HepG2 (cell line): ENCODE results near the gene GRK5. TPM values are rescaled to one million over a fixed set of nuclear protein-coding genes. Genes with fewer than 3 reads are reported as not detected.

Experiments
- ATAC-seq: fragments of 200-7000 bp; cut with Tn5 transposase; 3 replicates; pipeline ENCODE4 v1.9.1; 2020; ENCODE audit warnings: mild to moderate bottlenecking, moderate library complexity
- BruUV-seq: library from RNA; stranded (reverse); fragments of 400-500 nt; replicated peaks from 2 replicates; lab custom pipeline; 2021; lab: Mats Ljungman, UMichigan
- CTCF ChIA-PET: fragments of 300-600 bp; formaldehyde crosslinking; extraction: SDS; loops from one replicate; lab custom pipeline; 2021; ENCODE audit warnings: low total read pairs, inconsistent platforms, low intra/inter-chr PET ratio; lab: Yijun Ruan, JAX
- POLR2A ChIA-PET: fragments of 350-600 bp; sonication (Branson Sonifier 250); formaldehyde crosslinking; loops from one replicate; lab custom pipeline; 2020; ENCODE audit warnings: antibody characterized with exemption, inconsistent platforms; lab: Yijun Ruan, JAX
- DNase-seq: peaks from one replicate; pipeline ENCODE4 v3.0.0-alpha.2; 2015; ENCODE audit warnings: low spot score
- FAIRE-seq: peaks from 3 replicates; lab custom pipeline; 2011; peaks lifted over from hg19 to GRCh38; lab: Jason Lieb, UNC
- H2AFZ ChIP-seq: one replicate; pipeline ENCODE4 v1.6.1; 2011; ENCODE audit warnings: low read length, inconsistent platforms
- H3K27ac ChIP-seq: fragments of 300-600 bp; 3 replicates; pipeline ENCODE4 v1.8.0; 2011; ENCODE audit warnings: mixed run types, mild to moderate bottlenecking, mixed read lengths, low read length, inconsistent platforms; ENCODE audit not compliant: insufficient read depth; ENCODE audit errors: extremely low read length
- H3K27me3 ChIP-seq, 2 experiments: fragments of 200-600 bp in 1 of 2; 2 replicates in 1 of 2; 3 replicates in 1 of 2; pipeline versions ENCODE4 v1.6.0 to v1.8.0; 2011; ENCODE audit warnings: low read length in 2 of 2, mild to moderate bottlenecking in 2 of 2, moderate library complexity in 2 of 2, inconsistent platforms in 1 of 2; ENCODE audit not compliant: insufficient read depth in 2 of 2, control insufficient read depth in 1 of 2
- H3K36me3 ChIP-seq, 2 experiments: fragments of 200-600 bp in 1 of 2; replicated peaks in 1 of 2; 2 replicates in 1 of 2; 3 replicates in 1 of 2; pipeline versions ENCODE4 v1.5.1 to v1.8.0; 2011; ENCODE audit warnings: low read length in 2 of 2, inconsistent platforms in 1 of 2; ENCODE audit not compliant: insufficient read depth in 2 of 2, control insufficient read depth in 1 of 2
- H3K4me1 ChIP-seq: 2 replicates; pipeline ENCODE4 v1.5.1; 2012; ENCODE audit warnings: low read length, inconsistent platforms; ENCODE audit not compliant: insufficient read depth
- H3K4me2 ChIP-seq: 2 replicates; pipeline ENCODE4 v1.6.0; 2011; ENCODE audit warnings: low read depth, low read length, inconsistent platforms
- H3K4me3 ChIP-seq, 3 experiments: fragments of 200-600 bp in 1 of 3; sonication (generic), shearing (Covaris generic) in 1 of 3; replicated peaks in 1 of 3; 2 replicates each; pipeline ENCODE4 v1.5.1; 2011 to 2016; ENCODE audit warnings: low read length in 3 of 3, inconsistent platforms in 2 of 3, low read depth in 2 of 3, mild to moderate bottlenecking in 2 of 3, control low read depth in 1 of 3, mixed read lengths in 1 of 3; ENCODE audit not compliant: insufficient read depth in 1 of 3
- H3K79me2 ChIP-seq: one replicate; pipeline ENCODE4 v1.6.1; 2011; ENCODE audit warnings: low read length, inconsistent platforms; ENCODE audit not compliant: insufficient read depth
- H3K9ac ChIP-seq: 2 replicates; pipeline ENCODE4 v1.6.0; 2011; ENCODE audit warnings: mild to moderate bottlenecking, low read depth, low read length, inconsistent platforms; ENCODE audit not compliant: insufficient read depth
- H3K9me3 ChIP-seq: 2 replicates; pipeline ENCODE4 v1.5.1; 2012; ENCODE audit warnings: mild to moderate bottlenecking, low read length
- H4K20me1 ChIP-seq: 2 replicates; pipeline ENCODE4 v1.6.0; 2011; ENCODE audit warnings: inconsistent platforms, mild to moderate bottlenecking, low read length, moderate library complexity; ENCODE audit not compliant: insufficient read depth
- CBFB ChIP-seq: sonication (generic); formaldehyde crosslinking; IDR thresholded peaks from 2 replicates; pipeline ENCODE4 v1.4.0; 2020; ENCODE audit warnings: missing genetic modification reagents
- ISX ChIP-seq: sonication (generic); formaldehyde crosslinking; conservative IDR thresholded peaks from 2 replicates; pipeline ENCODE4 v1.5.0; 2020; ENCODE audit warnings: missing genetic modification reagents
- KDM5A ChIP-seq: fragments of 200-600 bp; sonication (generic); IDR thresholded peaks from 2 replicates; pipeline ENCODE4 v1.7.0; 2018; ENCODE audit warnings: antibody characterized with exemption, mild to moderate bottlenecking, low read length, borderline replicate concordance
- NFYB ChIP-seq: sonication (generic); formaldehyde crosslinking; IDR thresholded peaks from 2 replicates; pipeline ENCODE4 v1.4.0; 2020; ENCODE audit warnings: missing genetic modification reagents
- POLR2AphosphoS5 ChIP-seq: IDR thresholded peaks from 2 replicates; pipeline ENCODE4 v1.6.1; 2012; ENCODE audit warnings: low read depth, low read length
- TFDP2 ChIP-seq: sonication (generic); formaldehyde crosslinking; IDR thresholded peaks from 2 replicates; pipeline ENCODE4 v1.4.0; 2020; ENCODE audit warnings: missing genetic modification reagents
- ZNF333 ChIP-seq: sonication (generic); formaldehyde crosslinking; IDR thresholded peaks from 2 replicates; pipeline ENCODE4 v1.4.0; 2020; ENCODE audit warnings: mild to moderate bottlenecking, missing genetic modification reagents, borderline replicate concordance
- ZNF34 ChIP-seq: sonication (generic); formaldehyde crosslinking; IDR thresholded peaks from 2 replicates; pipeline ENCODE4 v1.4.0; 2020; ENCODE audit warnings: mild to moderate bottlenecking, missing genetic modification reagents, borderline replicate concordance
- ZNF546 ChIP-seq: sonication (generic); formaldehyde crosslinking; conservative IDR thresholded peaks from 2 replicates; pipeline ENCODE4 v1.8.1; 2023; ENCODE audit warnings: mild to moderate bottlenecking, missing genetic modification reagents
- ZNF572 ChIP-seq: sonication (generic); formaldehyde crosslinking; IDR thresholded peaks from 2 replicates; pipeline ENCODE4 v1.5.1; 2020; ENCODE audit warnings: mild to moderate bottlenecking, missing genetic modification reagents
- WGBS: methylation state at CpG from one replicate; pipeline ENCODE4 v1.1.6; 2017; ENCODE audit warnings: low lambda C conversion rate; 5-methylcytosine and 5-hydroxymethylcytosine counted together
- in situ Hi-C: cut with HindIII; loops from 2 replicates; pipeline ENCODE4 v1.10.0; 2017; ENCODE audit warnings: low pct_unique_long_range_greater_than_20kb; ENCODE audit not compliant: extremely low pct_ligation_motif_present
- intact Hi-C: fragments of 100-400 bp; cut with micrococcal nuclease; formaldehyde crosslinking; loops from one replicate; pipeline ENCODE4 v1.10.0; 2022; ENCODE audit not compliant: unreplicated experiment
- polyA plus RNA-seq, 8 experiments: library from polyadenylated mRNA; depleted of rRNA in 3 of 8; stranded (reverse) in 7 of 8; unstranded in 1 of 8; fragments of >200 nt; fragmentation: Illumina TruSeq in 4 of 8; extraction: Trizol in 4 of 8; gene quantifications; 2 replicates each; pipeline versions ENCODE4 v1.2.1 to v1.2.3, GENCODE V29; 2011 to 2016; ENCODE audit warnings: low read depth in 4 of 8, missing spikeins in 1 of 8, mixed read lengths in 1 of 8; ENCODE audit not compliant: insufficient read depth in 1 of 8
- total RNA-seq, 5 experiments: library from RNA; depleted of rRNA; stranded (reverse); fragments of >200 nt; fragmentation: Illumina TruSeq; extraction: Trizol; gene quantifications; 2 replicates each; pipeline ENCODE4 v1.2.3, GENCODE V29; 2016; ENCODE audit warnings: low read depth in 1 of 5
- TF ChIP-seq, protein P1 (sequence below): sonication (generic); formaldehyde crosslinking; IDR thresholded peaks from 2 replicates; pipeline ENCODE4 v1.8.0; 2022; ENCODE audit warnings: missing genetic modification reagents, mild to moderate bottlenecking, borderline replicate concordance
- TF ChIP-seq, protein P2 (sequence below): sonication (generic); formaldehyde crosslinking; IDR thresholded peaks from 2 replicates; pipeline ENCODE4 v1.4.0; 2020; ENCODE audit warnings: mild to moderate bottlenecking, missing genetic modification reagents

The GRK5 gene
- total and polyA plus RNA-seq, 2 of the 13 experiments (the other 11 are each of a cell fraction or from before 2014, with no cell fraction given), result 10.4 to 12.6 TPM

- CTCF ChIA-PET, result no interaction called here
- intact Hi-C loops, result no loop called here
- no TSS peak for BruUV-seq
These were observed 166.1 kb downstream of the GRK5 start for GRCh38 chr10:119373294-119374102.

More at GRCh38 chr10:119373294-119374102, 166.1 kb downstream of the GRK5 start:
- Histone ChIP-seq H3K4me3 (no peak overlapping the region), H4K20me1 (no peaks in the 10 kb centered on the region), H3K79me2 (no peaks in the 10 kb centered on the region), H3K4me1 (peaks cover 10% of the 10 kb centered on the region), H3K9me3 (no peaks in the 10 kb centered on the region), H3K9ac (no peak overlapping the region), H3K27me3 (no peaks in the 10 kb centered on the region), H3K4me2 (no peak overlapping the region), H3K27ac (no peak overlapping the region), H2AFZ (no peak overlapping the region), H3K36me3 (peaks cover 0 to 2% of the 10 kb centered on the region in 2 experiments; a peak in 1 of 5 replicates)
- TF ChIP-seq CBFB (CRISPR knock-in tag), result no peak
- no peak for TF ChIP-seq ZNF333 (CRISPR knock-in tag)
- TF ChIP-seq, protein P1, sequence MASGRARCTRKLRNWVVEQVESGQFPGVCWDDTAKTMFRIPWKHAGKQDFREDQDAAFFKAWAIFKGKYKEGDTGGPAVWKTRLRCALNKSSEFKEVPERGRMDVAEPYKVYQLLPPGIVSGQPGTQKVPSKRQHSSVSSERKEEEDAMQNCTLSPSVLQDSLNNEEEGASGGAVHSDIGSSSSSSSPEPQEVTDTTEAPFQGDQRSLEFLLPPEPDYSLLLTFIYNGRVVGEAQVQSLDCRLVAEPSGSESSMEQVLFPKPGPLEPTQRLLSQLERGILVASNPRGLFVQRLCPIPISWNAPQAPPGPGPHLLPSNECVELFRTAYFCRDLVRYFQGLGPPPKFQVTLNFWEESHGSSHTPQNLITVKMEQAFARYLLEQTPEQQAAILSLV (CRISPR knock-in tag), result no peak
- TF ChIP-seq ISX (CRISPR knock-in tag), result no peak
- TF ChIP-seq ZNF572, result no peak
- TF ChIP-seq ZNF34 (CRISPR knock-in tag), result no peak
- TF ChIP-seq POLR2AphosphoS5, result no peak
- TF ChIP-seq, protein P2, sequence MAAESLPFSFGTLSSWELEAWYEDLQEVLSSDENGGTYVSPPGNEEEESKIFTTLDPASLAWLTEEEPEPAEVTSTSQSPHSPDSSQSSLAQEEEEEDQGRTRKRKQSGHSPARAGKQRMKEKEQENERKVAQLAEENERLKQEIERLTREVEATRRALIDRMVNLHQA, result no peak
- TF ChIP-seq NFYB (CRISPR knock-in tag), result no peak
- no peak for TF ChIP-seq ZNF546
- no peak for TF ChIP-seq TFDP2 (CRISPR knock-in tag)
- no peak for TF ChIP-seq KDM5A
- WGBS, result 96% methylated on average over 13 of the region's 13 CpGs
- in situ Hi-C loops, result no loop called here
- DNase-seq (no peak), FAIRE-seq (no peak), ATAC-seq (no peak)
- POLR2A ChIA-PET, result no interaction called here
